HepG2 (cell line): ENCODE measurements around the gene IL36B. TPM values are rescaled to one million over a fixed set of nuclear protein-coding genes. Genes with fewer than 3 reads are reported as not detected.

Source experiments
- ATAC-seq: fragments of 200-7000 bp; cut with Tn5 transposase; 3 replicates; pipeline ENCODE4 v1.9.1; 2020; ENCODE audit warnings: mild to moderate bottlenecking, moderate library complexity
- BruUV-seq: library from RNA; stranded (reverse); fragments of 400-500 nt; replicated peaks from 2 replicates; lab custom pipeline; 2021; lab: Mats Ljungman, UMichigan
- CTCF ChIA-PET: fragments of 300-600 bp; formaldehyde crosslinking; extraction: SDS; loops from one replicate; lab custom pipeline; 2021; ENCODE audit warnings: low total read pairs, inconsistent platforms, low intra/inter-chr PET ratio; lab: Yijun Ruan, JAX
- POLR2A ChIA-PET: fragments of 350-600 bp; sonication (Branson Sonifier 250); formaldehyde crosslinking; loops from one replicate; lab custom pipeline; 2020; ENCODE audit warnings: antibody characterized with exemption, inconsistent platforms; lab: Yijun Ruan, JAX
- DNase-seq: peaks from one replicate; pipeline ENCODE4 v3.0.0-alpha.2; 2015; ENCODE audit warnings: low spot score
- FAIRE-seq: peaks from 3 replicates; lab custom pipeline; 2011; peaks lifted over from hg19 to GRCh38; lab: Jason Lieb, UNC
- H2AFZ ChIP-seq: one replicate; pipeline ENCODE4 v1.6.1; 2011; ENCODE audit warnings: low read length, inconsistent platforms
- H3K27ac ChIP-seq: fragments of 300-600 bp; 3 replicates; pipeline ENCODE4 v1.8.0; 2011; ENCODE audit warnings: mixed run types, mild to moderate bottlenecking, mixed read lengths, low read length, inconsistent platforms; ENCODE audit not compliant: insufficient read depth; ENCODE audit errors: extremely low read length
- H3K27me3 ChIP-seq, 2 experiments: fragments of 200-600 bp in 1 of 2; 2 replicates in 1 of 2; 3 replicates in 1 of 2; pipeline versions ENCODE4 v1.6.0 to v1.8.0; 2011; ENCODE audit warnings: low read length in 2 of 2, mild to moderate bottlenecking in 2 of 2, moderate library complexity in 2 of 2, inconsistent platforms in 1 of 2; ENCODE audit not compliant: insufficient read depth in 2 of 2, control insufficient read depth in 1 of 2
- H3K36me3 ChIP-seq, 2 experiments: fragments of 200-600 bp in 1 of 2; replicated peaks in 1 of 2; 2 replicates in 1 of 2; 3 replicates in 1 of 2; pipeline versions ENCODE4 v1.5.1 to v1.8.0; 2011; ENCODE audit warnings: low read length in 2 of 2, inconsistent platforms in 1 of 2; ENCODE audit not compliant: insufficient read depth in 2 of 2, control insufficient read depth in 1 of 2
- H3K4me1 ChIP-seq: 2 replicates; pipeline ENCODE4 v1.5.1; 2012; ENCODE audit warnings: low read length, inconsistent platforms; ENCODE audit not compliant: insufficient read depth
- H3K4me2 ChIP-seq: 2 replicates; pipeline ENCODE4 v1.6.0; 2011; ENCODE audit warnings: low read depth, low read length, inconsistent platforms
- H3K4me3 ChIP-seq, 3 experiments: fragments of 200-600 bp in 1 of 3; sonication (generic), shearing (Covaris generic) in 1 of 3; replicated peaks in 1 of 3; 2 replicates each; pipeline ENCODE4 v1.5.1; 2011 to 2016; ENCODE audit warnings: low read length in 3 of 3, inconsistent platforms in 2 of 3, low read depth in 2 of 3, mild to moderate bottlenecking in 2 of 3, control low read depth in 1 of 3, mixed read lengths in 1 of 3; ENCODE audit not compliant: insufficient read depth in 1 of 3
- H3K79me2 ChIP-seq: one replicate; pipeline ENCODE4 v1.6.1; 2011; ENCODE audit warnings: low read length, inconsistent platforms; ENCODE audit not compliant: insufficient read depth
- H3K9ac ChIP-seq: 2 replicates; pipeline ENCODE4 v1.6.0; 2011; ENCODE audit warnings: mild to moderate bottlenecking, low read depth, low read length, inconsistent platforms; ENCODE audit not compliant: insufficient read depth
- H3K9me3 ChIP-seq: 2 replicates; pipeline ENCODE4 v1.5.1; 2012; ENCODE audit warnings: mild to moderate bottlenecking, low read length
- H4K20me1 ChIP-seq: 2 replicates; pipeline ENCODE4 v1.6.0; 2011; ENCODE audit warnings: inconsistent platforms, mild to moderate bottlenecking, low read length, moderate library complexity; ENCODE audit not compliant: insufficient read depth
- DNMT1 ChIP-seq: sonication (generic); formaldehyde crosslinking; IDR thresholded peaks from 2 replicates; pipeline ENCODE4 v1.5.1; 2020; ENCODE audit warnings: mild to moderate bottlenecking, missing genetic modification reagents
- DPF2 ChIP-seq: sonication (generic); formaldehyde crosslinking; IDR thresholded peaks from 2 replicates; pipeline ENCODE4 v1.4.0; 2020; ENCODE audit warnings: mild to moderate bottlenecking, low read depth, missing genetic modification reagents, borderline replicate concordance
- FOXJ3 ChIP-seq: sonication (generic); formaldehyde crosslinking; IDR thresholded peaks from 2 replicates; pipeline ENCODE4 v1.4.0; 2020; ENCODE audit warnings: missing genetic modification reagents, mild to moderate bottlenecking, borderline replicate concordance
- HNF4G ChIP-seq, 2 experiments: sonication (generic) in 1 of 2; formaldehyde crosslinking in 1 of 2; IDR thresholded peaks; 2 replicates each; pipeline versions ENCODE4 v1.4.0 to v1.6.1; 2011 to 2020; ENCODE audit warnings: borderline replicate concordance in 2 of 2, low read depth in 2 of 2, mild to moderate bottlenecking in 2 of 2, low read length in 1 of 2, missing genetic modification reagents in 1 of 2, moderate library complexity in 1 of 2
- KLF9 ChIP-seq: IDR thresholded peaks from 2 replicates; pipeline ENCODE4 v1.6.1; 2016; ENCODE audit warnings: low read depth
- POGZ ChIP-seq: sonication (generic); formaldehyde crosslinking; IDR thresholded peaks from 2 replicates; pipeline ENCODE4 v1.4.0; 2020; ENCODE audit warnings: mild to moderate bottlenecking, missing genetic modification reagents
- ZNF12 ChIP-seq: sonication (generic); formaldehyde crosslinking; IDR thresholded peaks from 2 replicates; pipeline ENCODE4 v1.5.0; 2020; ENCODE audit warnings: missing genetic modification reagents
- ZNF335 ChIP-seq: sonication (generic); formaldehyde crosslinking; IDR thresholded peaks from 2 replicates; pipeline ENCODE4 v1.4.0; 2020; ENCODE audit warnings: missing genetic modification reagents
- in situ Hi-C: cut with HindIII; loops from 2 replicates; pipeline ENCODE4 v1.10.0; 2017; ENCODE audit warnings: low pct_unique_long_range_greater_than_20kb; ENCODE audit not compliant: extremely low pct_ligation_motif_present
- intact Hi-C: fragments of 100-400 bp; cut with micrococcal nuclease; formaldehyde crosslinking; loops from one replicate; pipeline ENCODE4 v1.10.0; 2022; ENCODE audit not compliant: unreplicated experiment
- polyA plus RNA-seq, 8 experiments: library from polyadenylated mRNA; depleted of rRNA in 3 of 8; stranded (reverse) in 7 of 8; unstranded in 1 of 8; fragments of >200 nt; fragmentation: Illumina TruSeq in 4 of 8; extraction: Trizol in 4 of 8; gene quantifications; 2 replicates each; pipeline versions ENCODE4 v1.2.1 to v1.2.3, GENCODE V29; 2011 to 2016; ENCODE audit warnings: low read depth in 4 of 8, missing spikeins in 1 of 8, mixed read lengths in 1 of 8; ENCODE audit not compliant: insufficient read depth in 1 of 8
- total RNA-seq, 5 experiments: library from RNA; depleted of rRNA; stranded (reverse); fragments of >200 nt; fragmentation: Illumina TruSeq; extraction: Trizol; gene quantifications; 2 replicates each; pipeline ENCODE4 v1.2.3, GENCODE V29; 2016; ENCODE audit warnings: low read depth in 1 of 5
- TF ChIP-seq, protein P1 (sequence below): sonication (generic); formaldehyde crosslinking; IDR thresholded peaks from 2 replicates; pipeline ENCODE4 v1.5.1; 2020; ENCODE audit warnings: mild to moderate bottlenecking, missing genetic modification reagents, moderate library complexity
- TF ChIP-seq, protein P2 (sequence below): sonication (generic); formaldehyde crosslinking; IDR thresholded peaks from 2 replicates; pipeline ENCODE4 v1.4.0; 2020; ENCODE audit warnings: missing genetic modification reagents

Gene IL36B
- total and polyA plus RNA-seq, 2 of the 13 experiments (the other 11 are each of a cell fraction or from before 2014, with no cell fraction given) = not detected

DNA sequence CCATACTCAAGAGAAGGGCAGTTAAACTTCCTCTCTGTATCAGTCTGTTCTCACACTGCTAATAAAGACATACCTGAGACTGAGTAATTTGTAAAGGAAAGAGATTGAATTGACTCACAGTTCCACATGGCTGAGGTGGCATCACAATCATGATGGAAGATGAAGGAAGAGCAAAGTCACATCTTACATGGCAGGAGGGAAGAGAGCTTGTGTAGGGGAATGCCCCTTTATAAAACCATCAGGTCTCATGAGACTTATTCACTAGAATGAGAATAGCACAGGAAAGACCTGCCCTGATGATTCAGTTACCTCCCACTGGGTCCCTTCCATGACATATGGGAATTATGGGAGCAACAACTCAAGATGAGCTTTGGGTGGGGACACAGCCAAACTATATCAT lies 1.4 kb upstream of the IL36B start:
- ATAC-seq = no peak
- no peaks in the 10 kb centered on the region for H4K20me1 ChIP-seq

More for the DNA sequence above, 1.4 kb upstream of the IL36B start:
- peaks cover 14% of the 10 kb centered on the region; the same call in 1 of the 2 replicates for H3K9me3 ChIP-seq
- H3K9ac ChIP-seq = no peak overlapping the region
- intact Hi-C loops = no loop called here
- H3K79me2 ChIP-seq = no peaks in the 10 kb centered on the region
- FAIRE-seq = no peak
- H2AFZ ChIP-seq = no peak overlapping the region
- no peaks in the 10 kb centered on the region for H3K36me3 ChIP-seq
- DNase-seq = no peak
- POLR2A ChIA-PET = no interaction called here
- no peak overlapping the region for H3K4me3 ChIP-seq
- H3K4me1 ChIP-seq = no peaks in the 10 kb centered on the region
- no peak for TF ChIP-seq HNF4G (IDR thresholded peaks at IDR 0.05; ENCODE audit: borderline replicate concordance, low read depth, low read length)
- TF ChIP-seq HNF4G (CRISPR knock-in tag; IDR thresholded peaks at IDR 0.05; ENCODE audit: borderline replicate concordance, low read depth) = no peak
- TF ChIP-seq DNMT1 (CRISPR knock-in tag) = no peak
- no peak for TF ChIP-seq FOXJ3
- TF ChIP-seq, protein P1, sequence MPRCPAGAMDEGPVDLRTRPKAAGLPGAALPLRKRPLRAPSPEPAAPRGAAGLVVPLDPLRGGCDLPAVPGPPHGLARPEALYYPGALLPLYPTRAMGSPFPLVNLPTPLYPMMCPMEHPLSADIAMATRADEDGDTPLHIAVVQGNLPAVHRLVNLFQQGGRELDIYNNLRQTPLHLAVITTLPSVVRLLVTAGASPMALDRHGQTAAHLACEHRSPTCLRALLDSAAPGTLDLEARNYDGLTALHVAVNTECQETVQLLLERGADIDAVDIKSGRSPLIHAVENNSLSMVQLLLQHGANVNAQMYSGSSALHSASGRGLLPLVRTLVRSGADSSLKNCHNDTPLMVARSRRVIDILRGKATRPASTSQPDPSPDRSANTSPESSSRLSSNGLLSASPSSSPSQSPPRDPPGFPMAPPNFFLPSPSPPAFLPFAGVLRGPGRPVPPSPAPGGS (CRISPR knock-in tag) = no peak
- no peak for TF ChIP-seq ZNF335
- TF ChIP-seq DPF2 (CRISPR knock-in tag) = no peak
- no peak for TF ChIP-seq ZNF12 (CRISPR knock-in tag)
- TF ChIP-seq, protein P2, sequence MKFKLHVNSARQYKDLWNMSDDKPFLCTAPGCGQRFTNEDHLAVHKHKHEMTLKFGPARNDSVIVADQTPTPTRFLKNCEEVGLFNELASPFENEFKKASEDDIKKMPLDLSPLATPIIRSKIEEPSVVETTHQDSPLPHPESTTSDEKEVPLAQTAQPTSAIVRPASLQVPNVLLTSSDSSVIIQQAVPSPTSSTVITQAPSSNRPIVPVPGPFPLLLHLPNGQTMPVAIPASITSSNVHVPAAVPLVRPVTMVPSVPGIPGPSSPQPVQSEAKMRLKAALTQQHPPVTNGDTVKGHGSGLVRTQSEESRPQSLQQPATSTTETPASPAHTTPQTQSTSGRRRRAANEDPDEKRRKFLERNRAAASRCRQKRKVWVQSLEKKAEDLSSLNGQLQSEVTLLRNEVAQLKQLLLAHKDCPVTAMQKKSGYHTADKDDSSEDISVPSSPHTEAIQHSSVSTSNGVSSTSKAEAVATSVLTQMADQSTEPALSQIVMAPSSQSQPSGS (CRISPR knock-in tag) = no peak
- TF ChIP-seq POGZ = no peak
- TF ChIP-seq KLF9 (CRISPR knock-in tag) = no peak
- in situ Hi-C loops = no loop called here
- H3K27ac ChIP-seq = no peak overlapping the region
- no TSS peak for BruUV-seq
- CTCF ChIA-PET = no interaction called here
- H3K27me3 ChIP-seq = peaks cover 1 to 11% of the 10 kb centered on the region in 2 experiments; a peak in 3 of 5 replicates
- no peak overlapping the region for H3K4me2 ChIP-seq
